A549 (cell line): Measurements from ENCODE around the gene H2BK1.

Experiments used
- CEBPB ChIP-seq, 2 experiments: fragments of >200 bp in 1 of 2; sonication (Bioruptor Twin) in 1 of 2; formaldehyde crosslinking in 1 of 2; IDR thresholded peaks; 2 replicates each; pipeline ENCODE4 v1.6.1; 2012 to 2016
- JUNB ChIP-seq: fragments of >200 bp; sonication (Bioruptor Twin); formaldehyde crosslinking; IDR thresholded peaks from 2 replicates; pipeline ENCODE4 v1.6.1; 2016
- TF ChIP-seq, protein P1 (sequence below): fragments of >200 bp; sonication (Bioruptor Twin); formaldehyde crosslinking; IDR thresholded peaks from 3 replicates; pipeline ENCODE4 v1.6.1; 2016
- TF ChIP-seq, protein P2 (sequence below): fragments of 200-600 bp; sonication (generic); IDR thresholded peaks from 2 replicates; pipeline ENCODE4 v1.6.1; 2016; ENCODE audit warnings: antibody characterized with exemption, mild to moderate bottlenecking, moderate library complexity

DNA sequence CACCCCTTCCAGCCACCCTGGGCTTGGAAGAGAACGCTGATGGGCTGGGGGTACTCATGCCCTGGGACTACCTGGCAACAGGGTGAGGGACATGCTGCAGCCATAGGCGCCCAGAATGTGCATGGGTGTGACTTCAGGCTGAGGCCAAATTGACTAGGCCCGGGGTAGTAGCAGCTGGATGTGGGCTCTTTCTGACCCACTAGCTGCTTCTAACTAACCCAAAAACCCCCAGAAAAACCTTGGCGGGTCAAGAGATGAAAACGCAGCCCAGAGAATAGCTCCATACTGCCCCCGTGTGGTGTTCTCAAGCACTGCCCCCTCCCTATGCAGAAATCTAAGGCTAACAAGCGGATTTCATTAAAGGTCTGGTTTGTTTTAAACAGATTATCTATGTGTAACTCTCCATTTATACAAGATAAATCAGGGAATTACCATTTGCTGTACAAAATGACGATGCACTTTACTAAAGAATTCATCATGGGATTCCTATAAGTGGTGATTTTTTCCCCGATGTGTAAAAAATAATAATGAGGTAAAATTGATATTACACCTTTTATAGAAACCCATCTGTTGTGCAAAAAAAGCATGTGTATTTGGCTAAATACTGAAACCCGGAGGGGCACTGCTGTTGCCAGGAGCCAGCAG lies 34.0 kb upstream of the H2BK1 start:
- TF ChIP-seq, protein P1, sequence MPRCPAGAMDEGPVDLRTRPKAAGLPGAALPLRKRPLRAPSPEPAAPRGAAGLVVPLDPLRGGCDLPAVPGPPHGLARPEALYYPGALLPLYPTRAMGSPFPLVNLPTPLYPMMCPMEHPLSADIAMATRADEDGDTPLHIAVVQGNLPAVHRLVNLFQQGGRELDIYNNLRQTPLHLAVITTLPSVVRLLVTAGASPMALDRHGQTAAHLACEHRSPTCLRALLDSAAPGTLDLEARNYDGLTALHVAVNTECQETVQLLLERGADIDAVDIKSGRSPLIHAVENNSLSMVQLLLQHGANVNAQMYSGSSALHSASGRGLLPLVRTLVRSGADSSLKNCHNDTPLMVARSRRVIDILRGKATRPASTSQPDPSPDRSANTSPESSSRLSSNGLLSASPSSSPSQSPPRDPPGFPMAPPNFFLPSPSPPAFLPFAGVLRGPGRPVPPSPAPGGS: no peak
- TF ChIP-seq JUNB (no peak), CEBPB (IDR thresholded peaks at IDR 0.05) (no peak)
- TF ChIP-seq, protein P2, sequence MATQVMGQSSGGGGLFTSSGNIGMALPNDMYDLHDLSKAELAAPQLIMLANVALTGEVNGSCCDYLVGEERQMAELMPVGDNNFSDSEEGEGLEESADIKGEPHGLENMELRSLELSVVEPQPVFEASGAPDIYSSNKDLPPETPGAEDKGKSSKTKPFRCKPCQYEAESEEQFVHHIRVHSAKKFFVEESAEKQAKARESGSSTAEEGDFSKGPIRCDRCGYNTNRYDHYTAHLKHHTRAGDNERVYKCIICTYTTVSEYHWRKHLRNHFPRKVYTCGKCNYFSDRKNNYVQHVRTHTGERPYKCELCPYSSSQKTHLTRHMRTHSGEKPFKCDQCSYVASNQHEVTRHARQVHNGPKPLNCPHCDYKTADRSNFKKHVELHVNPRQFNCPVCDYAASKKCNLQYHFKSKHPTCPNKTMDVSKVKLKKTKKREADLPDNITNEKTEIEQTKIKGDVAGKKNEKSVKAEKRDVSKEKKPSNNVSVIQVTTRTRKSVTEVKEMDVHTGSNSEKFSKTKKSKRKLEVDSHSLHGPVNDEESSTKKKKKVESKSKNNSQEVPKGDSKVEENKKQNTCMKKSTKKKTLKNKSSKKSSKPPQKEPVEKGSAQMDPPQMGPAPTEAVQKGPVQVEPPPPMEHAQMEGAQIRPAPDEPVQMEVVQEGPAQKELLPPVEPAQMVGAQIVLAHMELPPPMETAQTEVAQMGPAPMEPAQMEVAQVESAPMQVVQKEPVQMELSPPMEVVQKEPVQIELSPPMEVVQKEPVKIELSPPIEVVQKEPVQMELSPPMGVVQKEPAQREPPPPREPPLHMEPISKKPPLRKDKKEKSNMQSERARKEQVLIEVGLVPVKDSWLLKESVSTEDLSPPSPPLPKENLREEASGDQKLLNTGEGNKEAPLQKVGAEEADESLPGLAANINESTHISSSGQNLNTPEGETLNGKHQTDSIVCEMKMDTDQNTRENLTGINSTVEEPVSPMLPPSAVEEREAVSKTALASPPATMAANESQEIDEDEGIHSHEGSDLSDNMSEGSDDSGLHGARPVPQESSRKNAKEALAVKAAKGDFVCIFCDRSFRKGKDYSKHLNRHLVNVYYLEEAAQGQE: no peak
